Activated T-helper 9 cell treated with anti-CD3 and anti-CD28 coated beads, Interleukin-2, amount 50 U/mL, for 16 hours (primary cell): ENCODE data around the gene SLC38A1.
"Not testable (repeated sequence)": the region's sequence is repeated elsewhere in the genome, so short reads cannot be mapped to it uniquely, and the experiment has no call there.

Experiments
- DNase-seq: peaks from one replicate; pipeline ENCODE4 v3.0.0-alpha.2; 2020; ENCODE audit warnings: low read depth

The SLC38A1 gene

GRCh38 chr12:46264057-46264456 is 4.8 kb downstream of the SLC38A1 start:
- DNase-seq, result no peak

GRCh38 chr12:46263140-46264016 is 5.5 kb downstream of the SLC38A1 start:
- DNase-seq, result no peak

DNA sequence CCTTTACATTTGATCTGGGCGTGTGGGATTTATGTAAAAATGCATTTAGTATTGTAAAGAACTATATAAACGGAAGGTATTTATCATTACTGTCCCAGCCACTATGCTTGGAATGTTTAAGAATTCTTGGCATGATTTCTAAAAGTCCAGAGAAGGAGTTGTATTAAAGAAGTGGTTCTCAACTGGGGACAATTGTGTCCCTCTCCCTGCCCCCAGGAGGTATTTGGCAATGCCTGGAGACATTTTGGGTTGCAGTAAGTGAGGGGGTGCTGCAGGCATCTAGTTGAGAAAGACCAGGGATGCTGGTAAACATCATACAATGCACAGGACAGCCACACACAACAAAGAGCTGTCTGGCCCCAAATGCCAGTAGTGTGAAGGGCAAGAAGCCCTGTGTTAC is 7.2 kb downstream of the SLC38A1 start:
- DNase-seq, result no peak

- no peak for DNase-seq
Observed at GRCh38 chr12:46260913-46261476, 7.8 kb downstream of the SLC38A1 start.

DNA sequence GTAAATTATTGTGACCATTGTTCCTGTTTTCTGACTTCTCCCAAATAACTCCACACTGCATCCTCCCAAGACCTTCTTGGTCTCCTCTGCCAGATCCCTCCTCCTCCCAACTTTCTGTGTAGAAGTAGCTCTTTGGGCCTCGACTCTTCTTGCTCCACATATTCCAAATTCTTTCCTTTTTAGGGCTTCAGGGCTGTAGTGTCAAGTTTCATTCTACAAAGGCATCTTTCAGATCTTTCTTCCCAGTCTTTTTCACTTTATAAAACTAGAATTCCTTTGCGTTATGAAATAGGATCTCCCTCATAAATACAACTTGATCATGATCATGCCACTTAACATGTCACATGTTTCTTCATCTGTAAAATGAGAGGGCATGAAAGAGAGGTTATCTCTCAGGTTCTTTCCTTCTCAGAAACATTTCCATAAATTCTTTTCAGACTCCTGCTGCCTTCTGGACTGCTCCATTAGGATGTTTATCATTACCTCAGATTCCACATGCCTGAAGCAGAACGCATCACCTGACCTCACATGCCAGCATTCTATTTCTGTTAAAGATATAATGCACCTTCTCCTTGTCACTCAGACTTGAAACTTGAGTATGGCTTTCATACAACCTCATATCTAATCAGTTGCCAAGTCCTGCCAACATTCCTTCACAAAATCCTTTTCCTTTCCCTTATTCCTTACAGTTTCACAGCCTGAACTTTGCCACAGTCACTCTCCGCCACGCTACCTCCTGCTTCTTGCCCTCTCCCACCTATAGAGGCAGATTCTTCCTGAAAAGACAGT is 8.5 kb downstream of the SLC38A1 start:
- no peak for DNase-seq

DNA sequence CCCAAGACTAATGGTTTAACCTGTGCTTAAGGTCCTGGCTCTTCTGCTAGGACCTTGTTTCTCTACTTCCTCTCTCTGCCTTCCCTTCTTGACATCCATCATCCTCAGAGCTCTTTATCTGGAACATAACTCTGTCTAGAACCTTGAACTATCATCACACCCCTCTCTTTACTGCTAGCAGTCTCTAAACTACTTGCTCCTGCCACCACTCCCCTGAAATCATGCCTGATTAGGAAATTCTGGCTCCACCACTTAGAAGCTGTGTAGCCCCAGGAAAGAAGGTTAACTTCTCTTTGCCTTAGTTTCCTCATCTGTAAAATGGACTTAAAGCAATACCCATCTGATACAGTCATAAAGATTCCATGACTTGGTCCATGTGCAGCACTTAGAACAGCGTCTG is 9.1 kb downstream of the SLC38A1 start:
- no peak for DNase-seq

DNA sequence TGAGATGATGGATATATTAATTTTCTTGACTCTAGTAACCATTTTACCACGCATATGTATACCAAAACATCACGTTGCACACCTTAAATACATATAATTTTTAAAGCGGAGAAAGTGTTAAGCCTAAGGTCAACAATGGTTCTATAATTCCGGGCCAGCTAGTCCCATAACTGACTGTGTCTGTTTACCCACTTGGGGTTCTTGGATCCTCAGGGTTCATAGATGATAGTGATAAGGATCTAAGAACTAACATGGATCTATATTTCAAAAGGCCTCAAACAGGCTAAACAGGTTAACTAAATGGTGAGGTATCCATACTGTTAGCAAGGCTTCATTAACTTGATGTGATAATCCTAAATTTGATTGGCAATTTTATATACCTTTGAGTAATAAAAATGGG is 9.8 kb downstream of the SLC38A1 start:
- DNase-seq, result no peak

DNA sequence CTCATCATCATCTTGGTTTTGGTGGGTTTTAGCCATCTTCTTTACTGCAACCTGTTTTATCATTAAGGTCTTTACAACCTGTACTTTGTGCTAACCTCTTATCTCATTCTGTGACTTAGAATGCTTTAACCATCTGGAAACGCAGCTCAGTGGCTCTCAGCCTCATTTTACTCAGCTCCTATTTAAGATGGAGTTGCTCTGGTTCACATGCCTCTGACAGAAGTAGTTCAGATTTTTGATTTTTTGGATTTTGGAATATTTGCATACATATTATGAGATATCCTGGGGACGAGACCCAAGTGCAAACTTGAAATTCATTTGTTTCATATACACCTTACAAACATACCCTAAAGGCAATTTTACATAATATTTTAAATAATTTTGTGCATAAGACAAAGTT is 10.7 kb downstream of the SLC38A1 start:
- no peak for DNase-seq

DNA sequence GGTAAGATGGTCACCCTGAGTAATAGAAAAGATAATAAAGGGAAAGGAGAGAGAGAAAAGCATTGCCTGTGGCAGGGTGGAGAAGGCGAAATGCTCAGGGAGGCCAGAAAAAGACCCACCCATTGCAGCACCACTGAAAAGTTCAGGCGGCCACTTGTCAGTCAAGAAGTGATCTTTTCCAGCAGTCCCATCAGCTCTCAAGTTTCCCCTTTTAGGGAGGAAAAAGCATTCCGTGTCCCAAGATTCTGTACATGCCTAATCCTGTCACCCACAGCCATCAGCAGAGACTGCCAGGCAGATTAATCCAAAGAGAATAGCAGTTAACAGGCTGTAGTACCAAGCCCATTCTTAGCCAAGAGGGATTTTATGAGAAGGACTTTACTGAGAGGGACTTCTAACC is 11.9 kb downstream of the SLC38A1 start:
- DNase-seq, result no peak

DNA sequence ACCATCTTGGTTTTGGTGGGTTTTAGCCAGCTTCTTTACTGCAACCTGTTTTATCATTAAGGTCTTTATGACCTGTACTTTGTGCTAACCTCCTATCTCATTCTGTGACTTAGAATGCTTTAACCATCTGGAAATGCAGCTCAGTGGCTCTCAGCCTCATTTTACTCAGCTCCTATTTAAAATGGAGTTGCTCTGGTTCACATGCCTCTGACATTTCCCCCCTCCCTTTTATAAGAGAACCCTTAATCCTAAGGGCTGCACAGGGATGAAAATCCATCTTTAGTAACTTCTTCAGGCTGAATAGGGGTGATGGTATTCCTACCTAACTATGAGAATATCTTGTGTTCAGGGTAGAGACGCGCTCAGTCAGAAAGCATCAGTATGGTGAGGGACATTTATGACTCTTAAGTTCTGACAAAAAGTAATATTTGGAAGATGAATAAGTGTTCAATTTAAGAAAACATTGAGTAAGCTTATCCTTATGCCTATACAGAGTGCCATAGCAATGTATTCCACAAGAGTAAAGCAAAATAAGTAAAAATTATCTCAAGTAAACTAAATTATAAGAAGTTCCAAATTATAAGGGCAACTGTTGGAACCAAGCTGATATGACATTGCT is 15.2 kb downstream of the SLC38A1 start:
- DNase-seq, result no peak

DNA sequence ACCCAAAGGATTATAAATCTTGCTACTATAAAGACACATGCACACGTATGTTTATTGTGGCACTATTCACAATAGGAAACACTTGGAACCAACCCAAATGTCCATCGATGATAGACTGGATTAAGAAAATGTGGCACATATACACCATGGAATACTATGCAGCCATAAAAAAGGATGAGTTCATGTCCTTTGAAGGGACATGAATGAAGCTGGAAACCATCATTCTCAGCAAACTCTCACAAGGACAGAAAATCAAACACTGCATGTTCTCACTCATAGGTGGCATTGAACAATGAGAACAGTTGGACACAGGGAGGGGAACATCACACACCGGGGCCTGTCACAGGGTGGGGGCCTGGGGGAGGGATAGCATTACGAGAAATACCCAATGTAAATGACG is 16.8 kb downstream of the SLC38A1 start:
- not testable (repeated sequence) for DNase-seq

DNA sequence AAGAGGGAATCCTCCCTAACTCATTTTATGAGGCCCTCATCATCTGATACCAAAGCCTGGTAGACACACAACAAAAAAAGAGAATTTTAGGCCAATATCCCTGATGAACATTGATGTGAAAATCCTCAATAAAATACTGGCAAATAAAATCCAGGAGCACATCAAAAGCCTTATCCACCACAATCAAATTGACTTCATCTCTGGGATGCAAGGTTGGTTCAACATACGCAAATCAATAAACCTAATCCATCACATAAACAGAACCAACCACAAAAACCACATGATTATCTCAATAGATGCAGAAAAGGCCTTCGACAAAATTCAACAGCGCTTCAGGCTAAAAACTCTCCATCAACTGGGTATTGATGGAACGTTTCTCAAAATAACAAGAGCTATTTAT is 18.9 kb downstream of the SLC38A1 start:
- DNase-seq, result not testable (repeated sequence)

DNA sequence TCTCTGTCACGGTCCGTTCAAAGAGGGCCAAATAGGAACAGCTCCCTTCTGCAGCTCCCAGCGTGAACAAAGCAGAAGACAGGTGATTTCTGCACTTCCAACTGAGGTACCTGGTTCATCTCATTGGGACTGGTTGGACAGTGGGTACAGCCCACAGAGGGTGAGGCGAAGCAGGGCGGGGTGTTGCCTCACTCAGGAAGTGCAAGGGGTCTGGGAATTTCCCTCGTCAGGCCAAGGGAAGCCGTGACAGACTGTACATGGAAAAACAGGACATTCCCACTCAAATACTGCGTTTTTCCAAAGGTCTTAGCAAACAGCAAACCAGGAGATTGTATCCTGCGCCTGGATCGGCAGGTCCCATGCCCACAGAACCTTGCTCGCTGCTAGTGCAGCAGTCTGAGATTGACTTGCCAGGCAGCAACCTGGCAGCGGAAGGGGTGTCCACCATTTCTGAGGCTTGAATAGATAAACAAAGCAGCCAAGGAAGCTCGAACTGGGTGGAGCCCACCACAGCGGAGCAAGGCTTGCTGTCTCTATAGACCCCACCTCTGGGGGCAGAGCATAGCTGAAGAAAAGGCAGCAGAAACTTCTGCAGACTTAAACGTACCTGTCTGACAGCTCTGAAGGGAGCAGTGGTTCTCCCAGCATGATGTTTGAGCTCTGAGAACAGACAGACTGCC is 22.7 kb downstream of the SLC38A1 start:
- no peak for DNase-seq

GRCh38 chr12:46244997-46245396 is 23.8 kb downstream of the SLC38A1 start:
- DNase-seq, result no peak

DNA sequence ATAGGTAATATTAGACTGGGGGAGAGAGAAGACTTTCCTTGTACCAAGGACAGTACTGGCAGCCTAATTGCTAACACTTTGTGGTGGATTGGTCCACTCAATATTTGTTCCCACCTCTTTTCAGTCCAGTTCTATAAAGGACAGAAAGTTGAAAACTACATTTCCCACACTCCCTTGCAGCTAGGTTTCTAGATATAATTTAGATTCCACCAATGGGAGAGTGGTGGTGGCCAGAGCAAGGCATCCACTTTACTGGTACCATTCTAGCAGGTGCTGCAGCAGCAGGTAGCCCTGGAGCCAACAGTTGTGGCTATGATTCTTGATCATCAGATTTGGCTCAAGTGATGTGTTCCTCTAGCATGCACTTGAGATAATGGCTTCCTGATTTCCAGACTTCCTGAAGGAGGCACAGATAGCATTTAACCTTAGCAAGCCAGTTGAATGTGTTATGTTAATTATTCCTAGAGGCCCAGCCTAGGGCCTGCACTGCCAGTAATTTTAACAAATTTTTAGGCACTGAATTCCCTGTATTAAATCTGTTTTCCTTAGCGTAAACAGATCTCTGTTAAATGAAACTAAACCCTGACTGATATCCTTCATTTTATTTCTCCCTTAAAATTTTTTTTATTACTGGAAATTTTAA is 24.4 kb downstream of the SLC38A1 start:
- DNase-seq, result no peak

GRCh38 chr12:46242569-46242968 is 26.3 kb downstream of the SLC38A1 start:
- DNase-seq, result no peak

DNA sequence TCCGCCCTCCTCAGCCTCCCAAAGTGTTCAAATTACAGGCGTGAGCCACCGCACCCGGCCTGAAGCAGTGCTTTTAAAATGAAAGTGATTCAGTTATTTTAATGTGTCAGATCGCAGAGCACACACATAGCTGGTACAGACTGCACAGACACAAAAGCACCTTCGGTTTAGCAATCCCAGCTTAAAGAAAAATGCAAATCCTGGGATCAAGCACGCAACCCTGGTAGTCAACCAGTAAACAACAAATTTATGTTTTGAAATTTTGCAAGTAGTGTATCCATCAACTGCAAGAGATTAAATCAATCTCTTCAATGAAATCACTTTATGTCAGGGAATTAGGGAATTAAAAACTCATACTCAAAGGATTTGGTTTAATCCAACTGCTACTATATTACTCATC is 28.4 kb downstream of the SLC38A1 start:
- no peak for DNase-seq

GRCh38 chr12:46238821-46239220 is 30.0 kb downstream of the SLC38A1 start:
- DNase-seq, result no peak

DNA sequence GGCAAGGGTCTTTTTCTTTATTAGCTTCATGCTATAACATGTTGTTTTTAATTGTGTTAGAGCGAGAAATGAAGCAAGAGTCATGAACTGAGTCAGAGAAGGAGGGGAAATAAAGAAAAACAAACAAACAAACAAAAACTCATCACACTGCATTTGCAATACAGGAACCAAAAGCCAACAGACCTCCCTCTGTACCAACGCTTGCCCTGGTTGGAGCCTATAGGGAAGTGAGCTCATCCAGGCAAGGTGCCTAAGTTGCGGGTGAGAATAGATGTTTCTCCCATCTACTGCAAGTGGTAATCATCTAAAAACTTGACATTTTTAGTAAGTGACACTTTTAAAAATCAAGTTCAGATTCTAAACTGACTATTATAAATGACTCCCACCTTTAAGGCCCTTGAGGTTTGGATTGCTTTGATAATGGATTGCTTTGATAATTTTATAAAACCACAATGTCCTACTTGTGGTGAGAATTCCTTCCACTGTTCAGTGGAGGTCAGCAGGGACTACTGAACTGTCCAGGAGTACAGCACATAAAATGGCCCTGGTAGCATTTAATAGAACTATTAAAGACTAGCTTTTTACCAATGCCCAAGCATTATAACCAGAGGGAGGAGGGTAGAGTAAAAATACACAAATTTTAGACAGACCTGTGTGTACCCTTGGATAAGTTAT is 31.3 kb downstream of the SLC38A1 start:
- no peak for DNase-seq

DNA sequence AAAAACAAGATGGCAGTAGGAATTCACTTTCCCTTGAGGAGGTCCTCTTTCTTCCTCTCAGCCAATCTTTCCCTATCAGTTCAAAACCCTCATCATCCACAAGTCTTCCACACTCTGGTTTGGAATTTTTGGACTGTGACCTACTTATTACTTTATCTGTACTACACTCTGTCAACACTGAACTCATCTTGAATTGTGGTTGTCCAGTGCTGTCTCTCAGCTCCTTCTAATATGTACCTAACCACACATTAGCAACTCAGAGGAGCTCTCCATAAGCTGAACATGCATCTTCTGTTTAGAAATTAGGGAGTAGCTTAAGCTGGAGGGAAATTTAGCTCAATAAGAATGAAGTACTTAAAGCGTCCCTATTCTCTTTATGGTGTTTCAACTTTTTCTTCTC is 34.8 kb downstream of the SLC38A1 start:
- DNase-seq, result no peak

- DNase-seq, result no peak
Observed at GRCh38 chr12:46233423-46233822, 35.4 kb downstream of the SLC38A1 start.
